Tibial nerve (tissue), 4 donors: ENCODE results near the gene KIAA1217. TPM values are rescaled to one million over a fixed set of nuclear protein-coding genes. Genes with fewer than 3 reads are reported as not detected.

Experiments used
- DNase-seq, 2 donors: peaks; one replicate each; pipeline ENCODE4 v3.0.0-alpha.2; 2019; ENCODE audit warnings: low spot score in 2 of 2
- H3K27ac ChIP-seq, 4 donors: fragments of 200-600 bp; sonication (generic) in 3 of 4; one replicate each; pipeline ENCODE4 v1.5.1; 2017 to 2019; ENCODE audit warnings: mild to moderate bottlenecking in 1 of 4
- H3K27me3 ChIP-seq, 2 donors: fragments of 200-600 bp; sonication (generic) in 1 of 2; one replicate each; pipeline versions ENCODE4 v1.5.1 to v1.6.0; 2017 to 2019
- H3K36me3 ChIP-seq, 3 donors: fragments of 200-600 bp; sonication (generic); one replicate each; pipeline ENCODE4 v1.5.1; 2018 to 2019
- H3K4me1 ChIP-seq, 4 donors: fragments of 200-600 bp; sonication (generic) in 3 of 4; one replicate each; pipeline ENCODE4 v1.5.1; 2017 to 2019
- H3K4me3 ChIP-seq, 4 donors: fragments of 200-600 bp; sonication (generic) in 3 of 4; one replicate each; pipeline ENCODE4 v1.5.1; 2017 to 2019; ENCODE audit warnings: mild to moderate bottlenecking in 1 of 4, moderate library complexity in 1 of 4
- H3K9me3 ChIP-seq, 4 donors: fragments of 200-600 bp; sonication (generic) in 3 of 4; one replicate each; pipeline ENCODE4 v1.5.1; 2017 to 2019
- CTCF ChIP-seq, 5 experiments: fragments of 200-600 bp in 3 of 5; fragments of 450-650 bp in 2 of 5; sonication (generic) in 3 of 5; IDR thresholded peaks; one replicate each; pipeline ENCODE4 v1.5.1; 2016 to 2019; ENCODE audit warnings: antibody characterized with exemption in 5 of 5, mild to moderate bottlenecking in 3 of 5, moderate library complexity in 2 of 5
- EP300 ChIP-seq, 2 donors: sonication (generic); formaldehyde crosslinking; IDR thresholded peaks; one replicate each; pipeline ENCODE4 v1.6.1; 2017; ENCODE audit warnings: antibody characterized with exemption in 2 of 2, mild to moderate bottlenecking in 1 of 2
- POLR2A ChIP-seq, 2 donors: fragments of 450-650 bp; IDR thresholded peaks; one replicate each; pipeline ENCODE4 v1.6.1; 2017; ENCODE audit warnings: antibody characterized with exemption in 2 of 2, mild to moderate bottlenecking in 2 of 2, moderate library complexity in 2 of 2
- WGBS, 2 donors: methylation state at CpG; one replicate each; pipeline ENCODE4 v1.1.5; 2018; 5-methylcytosine and 5-hydroxymethylcytosine counted together
- total RNA-seq, 4 donors: library from RNA; depleted of rRNA; stranded (reverse); fragments of >200 nt; gene quantifications; one replicate each; pipeline ENCODE4 v1.1.0, GENCODE V29; 2016

Gene KIAA1217
- total RNA-seq, 4 donors from 2014 or later: 38.5 to 88.1 (median 58.3) TPM

- TF ChIP-seq EP300 (IDR thresholded peaks at IDR 0.05) (no peak), CTCF (IDR thresholded peaks at IDR 0.05) (peak in 2 of 5 experiments; percentile 18), POLR2A (IDR thresholded peaks at IDR 0.05) (no peak)
Observed at GRCh38 chr10:24513155-24513554, 304.2 kb downstream of the KIAA1217 start.

GRCh38 chr10:24515481-24515880, 306.5 kb downstream of the KIAA1217 start:
- Histone ChIP-seq H3K27me3 (no peaks in the 10 kb centered on the region), H3K4me1 (peaks cover 0 to 9% (median 0%) of the 10 kb centered on the region in 4 donors), H3K36me3 (peaks cover 0 to 34% (median 0%) of the 10 kb centered on the region in 3 donors), H3K27ac (no peak overlapping the region), H3K4me3 (no peak overlapping the region), H3K9me3 (no peaks in the 10 kb centered on the region)
- TF ChIP-seq POLR2A (IDR thresholded peaks at IDR 0.05) (no peak), EP300 (IDR thresholded peaks at IDR 0.05) (no peak), CTCF (IDR thresholded peaks at IDR 0.05) (no peak)
- WGBS, 2 donors: 89 to 99% methylated on average over 2 of the region's 2 CpGs
- DNase-seq: no peak

More at GRCh38 chr10:24513155-24513554, 304.2 kb downstream of the KIAA1217 start:
- Histone ChIP-seq H3K27me3 (no peaks in the 10 kb centered on the region), H3K36me3 (peaks cover 0 to 34% (median 0%) of the 10 kb centered on the region in 3 donors), H3K9me3 (no peaks in the 10 kb centered on the region), H3K27ac (no peak overlapping the region), H3K4me1 (no peaks in the 10 kb centered on the region), H3K4me3 (no peak overlapping the region)
- 73 to 80% methylated on average over 9 of the region's 9 CpGs for WGBS, 2 donors
- no peak for DNase-seq

GRCh38 chr10:24518411-24518810, 309.5 kb downstream of the KIAA1217 start:
- no peaks in the 10 kb centered on the region for H3K9me3 ChIP-seq
- H3K4me3 ChIP-seq: no peak overlapping the region
- peak overlapping the region in 1 of 4 donors; percentile 47 for H3K27ac ChIP-seq
- H3K27me3 ChIP-seq: no peaks in the 10 kb centered on the region
- peaks cover 0 to 9% (median 0%) of the 10 kb centered on the region in 4 donors for H3K4me1 ChIP-seq
- TF ChIP-seq EP300 (IDR thresholded peaks at IDR 0.05) (no peak), CTCF (IDR thresholded peaks at IDR 0.05) (no peak), POLR2A (IDR thresholded peaks at IDR 0.05) (no peak)
- 71 to 73% methylated on average over 7 of the region's 7 CpGs for WGBS, 2 donors
- no peak for DNase-seq
- H3K36me3 ChIP-seq: peaks cover 0 to 53% (median 2%) of the 10 kb centered on the region in 3 donors

- peak overlapping the region in 1 of 4 donors; percentile 47 for H3K27ac ChIP-seq
- peak; percentile 29 to 83 for DNase-seq
- no peak for TF ChIP-seq EP300 (IDR thresholded peaks at IDR 0.05)
- peak; percentile 59 to 78 (median 73) for TF ChIP-seq CTCF (IDR thresholded peaks at IDR 0.05)
- no peak for TF ChIP-seq POLR2A (IDR thresholded peaks at IDR 0.05)
- WGBS, 2 donors: 13 to 18% methylated on average over 15 of the region's 15 CpGs
- peaks cover 0 to 53% (median 2%) of the 10 kb centered on the region in 3 donors for H3K36me3 ChIP-seq
- H3K4me3 ChIP-seq: no peak overlapping the region
- no peaks in the 10 kb centered on the region for H3K9me3 ChIP-seq
- peaks cover 0 to 9% (median 0%) of the 10 kb centered on the region in 4 donors for H3K4me1 ChIP-seq
- no peaks in the 10 kb centered on the region for H3K27me3 ChIP-seq
Observed at GRCh38 chr10:24518981-24519597, 310.2 kb downstream of the KIAA1217 start.

- 65 to 66% methylated on average over 14 of the region's 14 CpGs for WGBS, 2 donors
- Histone ChIP-seq H3K9me3 (no peaks in the 10 kb centered on the region), H3K27me3 (no peaks in the 10 kb centered on the region), H3K36me3 (peaks cover 0 to 53% (median 2%) of the 10 kb centered on the region in 3 donors), H3K4me3 (no peak overlapping the region), H3K27ac (no peak overlapping the region), H3K4me1 (peaks cover 0 to 9% (median 0%) of the 10 kb centered on the region in 4 donors)
- no peak for DNase-seq
- TF ChIP-seq CTCF (IDR thresholded peaks at IDR 0.05): no peak
- no peak for TF ChIP-seq POLR2A (IDR thresholded peaks at IDR 0.05)
- no peak for TF ChIP-seq EP300 (IDR thresholded peaks at IDR 0.05)
Observed at GRCh38 chr10:24519950-24520349, 311.0 kb downstream of the KIAA1217 start.
